DMS153 treated with DMSO at 0.1 percent for 48 hours (cell line): Measurements from ENCODE around the gene CEP128.
A peak's percentile ranks its signal among the peaks of the same experiment; 100 is the strongest.

Experiments used
- DNase-seq: peaks from one replicate; lab custom pipeline; 2025; ENCODE audit not compliant: unreplicated experiment; lab: John Stamatoyannopoulos, UW

Gene CEP128

DNA sequence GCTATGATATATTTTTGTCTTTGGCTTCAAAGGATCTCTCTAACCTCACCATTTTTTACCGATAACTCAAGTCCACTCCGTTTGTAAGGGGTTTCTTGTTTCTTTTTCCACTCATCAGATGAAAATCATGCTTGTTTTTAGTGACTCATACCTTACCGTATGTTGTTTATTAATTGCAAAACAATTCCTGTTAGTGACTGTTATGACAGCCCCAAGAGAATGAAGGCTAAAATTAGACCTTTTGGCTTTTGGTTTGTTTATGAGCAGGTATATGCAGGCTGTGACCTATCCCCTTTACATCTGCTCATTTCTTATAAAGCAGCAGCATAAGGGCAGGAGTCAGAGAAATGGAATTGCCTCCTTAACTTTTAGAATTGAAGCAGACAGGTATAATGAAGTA, 319.8 kb downstream of the CEP128 start:
- DNase-seq = no peak

DNA sequence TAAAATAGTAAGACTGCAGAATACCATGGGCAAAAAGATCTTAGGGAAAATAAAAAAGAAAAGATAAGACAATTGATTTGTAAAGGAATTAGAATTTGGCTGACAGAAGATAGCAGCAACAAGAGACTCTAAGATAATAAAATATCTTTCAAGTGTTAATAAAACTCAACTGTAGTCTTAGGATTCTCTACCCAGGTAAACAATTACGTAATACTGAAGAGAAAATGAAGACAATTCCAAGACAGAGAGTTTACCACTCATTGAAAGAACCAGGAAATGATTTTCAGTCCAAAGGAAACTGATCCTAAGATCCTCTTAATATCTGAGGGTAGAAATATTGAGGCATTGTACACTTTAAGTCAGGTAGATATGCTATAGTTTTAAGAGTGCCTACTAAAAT, 321.1 kb downstream of the CEP128 start:
- DNase-seq = no peak

DNA sequence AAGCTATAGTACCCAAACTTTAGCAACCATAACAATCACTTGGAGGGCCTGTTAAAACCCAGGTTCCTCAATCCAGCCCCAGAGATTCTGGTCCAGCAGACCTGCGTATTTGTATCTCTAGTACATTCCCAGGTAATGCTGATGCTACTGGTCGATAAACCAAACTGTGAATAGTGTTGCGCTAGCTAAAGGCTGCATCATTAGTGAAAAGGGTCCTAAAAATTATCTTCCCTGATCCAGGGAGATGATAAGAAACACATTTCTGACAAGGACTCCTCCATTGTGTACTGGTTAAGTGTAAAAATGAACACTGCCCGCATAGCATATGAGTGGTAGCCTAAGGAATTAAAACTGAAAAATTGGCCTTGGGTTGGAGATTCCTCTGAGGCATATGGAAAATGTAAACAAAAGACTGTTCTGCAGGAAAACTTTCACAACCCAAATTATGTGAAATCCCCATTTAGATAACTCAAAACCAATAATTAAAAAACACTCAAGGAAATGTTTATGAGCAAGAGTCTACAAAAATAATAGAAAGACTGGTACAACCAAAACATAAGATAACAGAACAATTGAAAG, 322.7 kb downstream of the CEP128 start:
- DNase-seq = no peak

DNA sequence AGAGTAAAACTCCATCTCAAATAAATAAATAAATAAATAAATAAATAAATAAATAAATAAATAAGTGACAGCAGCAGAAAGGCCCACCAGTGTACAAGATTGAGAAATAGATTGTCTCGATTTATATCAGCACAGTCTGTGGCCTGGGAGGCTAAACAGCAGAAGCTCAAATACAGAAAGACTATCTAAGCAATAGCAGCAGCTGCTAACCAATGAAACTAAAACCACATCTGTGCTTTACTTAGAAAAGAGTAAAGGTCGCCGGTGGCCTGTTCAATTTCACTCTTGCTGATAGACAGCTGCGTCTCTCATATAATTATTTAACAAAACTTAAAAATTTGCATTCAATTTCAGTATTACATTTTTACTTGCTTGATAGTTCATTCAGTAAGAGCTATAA, 325.7 kb downstream of the CEP128 start:
- DNase-seq = no peak

DNA sequence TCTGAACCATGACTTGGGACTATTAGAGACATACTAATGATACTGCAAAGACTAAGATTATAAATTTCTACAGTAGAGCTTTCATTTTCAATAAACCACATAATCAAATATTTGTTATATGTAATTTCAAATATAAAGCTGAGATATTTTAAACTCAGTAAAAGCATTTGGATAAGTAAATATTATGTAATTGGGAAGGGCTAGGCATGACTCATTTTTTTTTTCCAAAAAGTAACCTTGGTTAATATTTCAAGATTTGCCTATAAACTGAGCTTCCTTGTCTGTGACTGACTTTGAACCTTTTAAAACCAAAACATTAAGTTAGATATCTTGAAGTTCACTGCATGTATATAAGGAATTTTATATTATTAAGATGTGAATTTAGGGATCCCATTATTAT, 332.5 kb downstream of the CEP128 start:
- DNase-seq = no peak

DNA sequence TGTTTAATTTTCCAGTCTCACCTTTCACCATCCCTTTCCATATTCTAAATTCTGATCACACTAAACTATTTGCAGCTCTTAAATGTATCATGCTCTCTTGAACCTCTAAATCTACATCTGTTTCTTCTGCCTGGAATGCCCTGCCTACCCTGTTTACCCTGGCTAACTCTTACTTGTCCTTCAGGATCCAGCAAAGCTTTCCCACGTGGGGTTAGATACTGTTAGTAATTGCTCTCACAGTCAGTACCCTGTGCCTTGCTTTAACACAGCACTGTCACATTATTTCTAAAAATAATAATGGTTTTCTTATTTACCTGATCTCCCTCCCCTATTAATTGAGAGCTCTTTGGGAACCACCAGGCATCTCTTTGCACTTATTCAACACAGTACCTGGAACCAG, 333.0 kb downstream of the CEP128 start:
- no peak for DNase-seq

DNA sequence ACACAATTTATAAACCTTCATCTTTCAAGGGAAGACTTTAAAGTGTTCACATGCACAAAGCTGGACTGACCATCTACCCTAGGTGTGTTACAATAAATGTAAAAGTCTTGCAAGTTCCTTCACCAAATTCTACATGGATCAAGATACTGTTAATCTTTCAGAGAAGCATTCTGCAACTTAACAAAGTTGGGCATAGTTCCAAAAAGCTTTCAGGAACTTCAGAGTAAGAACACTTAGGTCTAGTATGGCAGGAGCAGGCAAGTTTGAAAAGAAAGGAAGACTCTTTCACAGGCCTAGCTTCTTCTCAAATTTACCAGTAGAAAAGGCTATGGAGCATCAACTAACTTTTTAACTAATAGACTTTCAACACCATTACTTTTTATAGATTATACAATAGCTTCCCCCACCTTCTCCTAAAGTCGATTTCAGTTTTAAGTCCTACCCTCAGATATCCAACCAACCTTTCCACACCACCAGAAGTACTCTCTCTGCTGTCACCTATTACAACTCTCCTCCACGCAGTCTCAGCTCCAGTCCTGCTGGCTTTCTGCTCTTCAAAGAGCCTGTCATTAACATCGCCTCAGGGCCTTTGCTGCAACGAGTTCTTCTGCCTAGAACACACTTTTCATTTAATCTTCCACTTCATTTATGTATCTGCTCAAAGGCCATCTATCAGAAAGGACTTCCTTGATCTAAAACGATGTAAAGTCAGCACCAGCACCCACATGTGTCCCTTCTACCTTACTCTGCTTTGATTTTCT, 333.9 kb downstream of the CEP128 start:
- no peak for DNase-seq

DNA sequence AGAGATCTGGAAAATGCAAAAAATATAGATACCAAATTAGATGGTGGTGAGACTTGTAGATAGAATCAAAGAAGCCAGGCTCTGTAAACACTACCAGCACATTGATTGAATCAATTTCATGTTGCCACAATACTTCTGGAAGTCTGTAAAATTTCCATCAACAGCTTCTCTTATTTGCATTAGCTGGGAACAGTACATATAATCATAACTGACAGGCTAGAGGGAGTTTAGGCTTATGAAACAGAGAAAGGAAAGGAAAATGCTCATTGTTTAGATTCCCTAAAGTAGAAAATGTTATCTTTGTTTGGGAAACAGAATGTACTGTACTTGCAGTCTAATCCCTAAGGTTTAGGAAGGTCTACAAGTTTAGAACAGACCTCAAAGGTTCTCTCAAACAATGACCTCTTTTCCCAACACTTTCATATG, 335.2 kb downstream of the CEP128 start:
- DNase-seq = no peak

DNA sequence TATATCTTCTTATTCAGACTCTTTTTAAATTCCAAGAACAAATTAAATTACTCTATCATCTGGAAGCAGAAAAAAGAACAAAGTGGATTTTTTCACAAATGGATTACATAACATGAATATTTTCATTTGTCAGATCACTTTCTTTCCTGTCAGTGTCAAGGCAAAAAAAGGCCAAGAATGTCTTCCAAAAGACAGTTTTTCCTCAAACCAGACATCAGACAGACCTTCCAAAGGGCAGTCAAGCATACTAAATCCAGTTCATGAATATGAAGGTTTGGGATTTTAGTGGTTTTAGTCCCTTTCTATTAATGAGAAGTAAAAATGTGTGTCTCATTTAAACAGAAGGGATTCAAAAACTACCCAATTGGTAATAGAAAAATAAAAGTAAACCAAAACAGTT, 336.0 kb downstream of the CEP128 start:
- DNase-seq = no peak

DNA sequence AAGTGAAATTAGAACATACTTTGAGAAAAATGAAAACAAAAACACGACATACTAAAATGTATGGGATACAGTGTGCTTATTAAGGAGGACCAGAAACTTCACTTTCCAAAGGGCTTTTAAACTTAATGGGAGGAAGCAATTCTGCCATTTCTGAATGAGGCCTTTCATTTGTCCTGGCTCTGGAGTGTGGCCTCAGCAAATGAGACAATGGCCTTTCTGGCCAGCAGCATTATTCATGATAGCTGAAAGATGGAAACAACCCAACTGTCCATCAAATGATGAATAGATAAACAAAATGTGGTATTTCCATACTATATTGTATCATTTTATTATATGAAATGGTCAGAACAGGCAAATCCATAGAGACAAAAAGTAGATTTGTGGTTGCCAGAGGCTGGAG, 338.6 kb downstream of the CEP128 start:
- no peak for DNase-seq

DNA sequence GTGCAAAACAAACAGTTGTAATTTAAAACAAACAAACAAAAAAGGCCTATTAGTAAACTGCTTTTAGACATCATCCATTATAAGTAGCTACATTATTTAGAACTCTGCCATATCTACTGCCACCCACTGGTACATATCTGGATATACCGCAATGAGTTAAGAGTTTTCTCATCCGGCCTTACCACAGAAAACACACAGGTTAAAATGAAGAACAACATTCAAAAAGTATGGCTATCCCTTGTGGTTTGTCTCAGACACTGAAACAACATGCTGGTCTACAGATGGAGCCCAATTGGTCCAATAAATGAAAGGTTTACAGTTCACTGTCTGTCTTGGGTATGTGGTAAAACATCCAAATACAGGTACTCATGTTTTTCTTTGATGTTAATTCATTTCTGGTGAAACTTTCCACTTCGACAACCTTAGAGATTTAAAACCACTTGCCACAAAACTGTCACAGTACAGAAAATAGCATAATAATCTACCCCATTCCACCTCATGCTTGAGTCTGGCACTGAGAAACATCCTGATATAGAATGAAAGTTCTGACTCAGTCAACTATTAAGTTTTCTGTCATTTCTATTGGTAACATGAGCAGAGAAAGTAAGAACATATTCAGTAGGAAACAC, 354.3 kb downstream of the CEP128 start:
- peak; percentile 35 for DNase-seq

DNA sequence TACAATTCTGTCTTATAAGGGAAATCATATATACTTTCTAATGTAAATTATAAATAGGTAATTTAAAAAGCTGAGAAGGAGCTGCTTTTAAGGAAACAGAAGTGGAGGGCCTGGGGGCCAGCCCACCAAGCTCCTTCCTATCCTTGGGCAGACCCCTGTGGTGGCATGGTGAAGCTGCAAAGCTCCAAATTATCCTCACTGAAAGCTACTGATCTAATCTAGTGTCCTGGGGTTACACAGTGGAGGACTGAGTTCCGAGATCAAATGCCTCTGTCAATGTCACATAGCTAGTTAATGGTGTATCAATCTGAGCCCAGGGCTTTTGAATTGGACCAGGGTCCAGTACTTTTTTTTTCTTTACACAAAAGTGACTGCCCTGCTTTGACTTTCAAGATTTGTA, 355.4 kb downstream of the CEP128 start:
- DNase-seq = no peak

DNA sequence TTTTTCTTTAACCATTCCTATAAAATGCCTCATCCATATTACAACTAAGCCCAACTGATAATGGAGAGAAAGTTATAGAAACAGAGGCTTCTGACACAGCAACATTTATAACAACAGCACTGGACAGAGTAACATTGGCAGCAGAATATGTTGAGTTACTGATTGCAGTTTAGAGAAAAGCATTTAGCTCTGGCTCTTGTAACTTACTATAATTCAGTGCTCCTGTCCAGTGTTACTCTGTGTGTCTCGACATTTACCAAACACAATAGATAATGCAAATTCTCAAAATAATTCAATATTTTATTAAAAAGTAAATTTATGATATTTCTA, 356.1 kb downstream of the CEP128 start:
- no peak for DNase-seq

DNA sequence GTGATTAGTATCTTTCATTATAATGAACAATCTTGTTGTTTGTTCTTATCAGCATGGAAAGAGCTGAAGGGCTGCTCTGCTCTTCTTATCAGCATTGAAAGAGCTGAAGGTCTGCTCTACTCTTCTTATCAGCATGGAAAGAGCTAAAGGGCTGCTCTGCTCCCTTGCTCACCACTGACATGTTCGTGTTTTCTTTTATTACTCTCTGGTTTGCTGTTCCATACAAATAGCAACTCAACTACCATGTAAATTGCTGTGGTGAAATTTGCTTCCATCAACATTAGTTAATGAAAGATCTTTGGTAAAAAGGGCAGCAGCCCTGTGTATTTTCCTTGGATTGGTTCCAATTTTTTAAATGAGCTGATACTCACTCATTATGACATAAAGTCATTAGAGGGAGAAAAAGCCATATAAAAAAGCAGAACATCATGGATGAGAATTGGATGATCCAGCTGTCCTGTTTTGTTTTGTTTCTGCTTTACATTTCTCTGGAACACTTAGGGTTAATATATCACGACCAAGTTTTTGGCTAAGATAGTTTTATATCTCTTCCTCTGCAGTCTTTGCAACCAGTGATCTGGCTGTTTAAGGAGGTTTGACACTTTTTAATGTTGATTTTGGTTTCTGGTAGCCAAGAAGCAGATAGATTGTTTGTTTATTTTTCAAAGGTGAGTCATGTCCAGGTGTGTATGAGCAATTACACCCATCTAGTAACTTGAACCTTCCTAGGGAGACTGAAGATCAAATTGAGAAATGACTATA, 356.6 kb downstream of the CEP128 start:
- no peak for DNase-seq

DNA sequence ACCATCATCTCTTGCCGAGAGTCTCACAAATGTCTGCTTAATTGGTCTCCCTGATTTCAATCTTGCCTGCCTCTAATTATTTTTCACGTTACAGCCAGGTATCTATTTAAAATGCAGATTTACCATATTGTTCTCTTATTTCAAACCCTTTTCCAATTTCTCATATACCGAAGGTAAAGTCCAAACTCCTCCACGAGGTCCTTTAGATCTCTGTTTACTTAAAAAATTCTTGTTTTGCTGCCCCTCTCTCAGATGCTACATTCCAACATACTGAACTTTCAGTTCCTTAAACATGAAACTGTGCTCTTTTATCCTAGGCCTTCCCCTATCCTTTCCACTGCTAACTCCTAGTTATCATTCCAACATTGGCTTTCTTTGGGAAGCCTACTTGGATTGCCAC, 363.9 kb downstream of the CEP128 start:
- no peak for DNase-seq

DNA sequence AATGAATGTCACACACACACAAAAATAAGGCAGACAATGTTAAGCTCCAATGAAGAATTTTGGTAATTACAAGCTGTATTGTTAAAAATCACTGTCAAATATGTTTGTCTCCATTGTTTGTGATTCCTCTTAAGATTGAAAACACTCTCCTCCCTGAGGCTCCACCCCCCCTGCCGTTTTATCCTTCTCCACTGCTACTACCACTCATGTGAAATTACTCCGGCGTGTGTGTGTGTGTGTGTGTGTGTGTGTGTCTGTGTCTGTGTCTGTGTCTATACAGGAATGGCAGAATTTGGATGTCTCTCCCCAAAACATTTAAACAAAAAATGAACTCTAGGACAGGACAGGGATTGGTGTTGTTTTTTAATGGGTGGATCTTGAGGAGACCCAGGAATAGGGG, 365.1 kb downstream of the CEP128 start:
- DNase-seq = no peak

DNA sequence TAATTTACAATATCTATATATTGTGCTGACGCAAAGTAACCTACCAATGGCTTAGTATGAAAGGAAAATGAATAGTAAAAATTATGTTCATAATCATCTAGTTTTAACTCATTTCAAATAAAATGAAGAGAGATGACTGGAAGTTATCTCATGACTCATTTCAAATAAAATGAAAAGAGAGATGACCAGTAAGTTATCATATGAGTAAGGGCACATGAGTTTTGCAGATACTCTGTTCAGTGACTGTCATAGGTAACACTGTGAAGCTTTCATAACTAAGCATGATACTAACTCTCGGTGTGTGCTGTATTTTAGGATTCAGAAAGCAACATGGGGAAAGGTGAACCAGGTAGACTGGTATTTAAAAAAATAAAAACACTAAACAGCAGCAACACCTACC, 365.8 kb downstream of the CEP128 start:
- DNase-seq = no peak

DNA sequence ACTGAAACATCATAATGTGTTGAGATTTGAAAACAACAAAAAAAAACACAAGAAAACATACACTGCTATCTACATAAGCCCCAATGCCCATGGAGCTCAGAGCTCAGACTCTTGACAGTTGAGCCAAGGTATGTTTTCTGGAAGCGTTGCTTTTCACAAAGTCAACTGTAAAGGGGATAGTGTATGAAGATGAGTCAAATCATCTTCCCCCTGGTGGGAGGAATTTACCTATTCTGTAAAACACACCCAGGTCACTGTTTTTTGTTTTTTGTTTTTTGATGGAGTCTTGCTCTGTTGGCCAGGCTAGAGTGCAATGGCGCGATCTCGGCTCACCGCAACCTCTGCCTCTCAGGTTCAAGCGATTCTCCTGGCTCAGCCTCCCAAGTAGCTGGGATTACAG, 368.9 kb downstream of the CEP128 start:
- DNase-seq = no peak

DNA sequence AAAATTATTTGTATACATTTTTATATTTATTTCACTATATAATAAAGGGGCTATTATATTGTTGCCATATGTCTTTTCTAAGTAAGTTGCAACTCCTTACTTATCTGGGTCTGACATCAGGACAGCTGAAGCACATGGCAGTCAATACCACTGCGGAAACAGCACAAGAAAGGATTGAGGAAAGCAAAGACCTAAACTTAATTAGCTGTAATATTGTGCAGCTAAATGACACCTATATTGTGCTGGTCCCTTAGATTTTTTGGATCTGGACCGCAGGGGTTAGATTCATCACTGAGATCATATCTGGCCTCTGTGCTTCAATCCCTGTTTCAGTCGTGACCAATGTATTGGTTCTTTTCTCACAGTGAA, 370.6 kb downstream of the CEP128 start:
- no peak for DNase-seq

DNA sequence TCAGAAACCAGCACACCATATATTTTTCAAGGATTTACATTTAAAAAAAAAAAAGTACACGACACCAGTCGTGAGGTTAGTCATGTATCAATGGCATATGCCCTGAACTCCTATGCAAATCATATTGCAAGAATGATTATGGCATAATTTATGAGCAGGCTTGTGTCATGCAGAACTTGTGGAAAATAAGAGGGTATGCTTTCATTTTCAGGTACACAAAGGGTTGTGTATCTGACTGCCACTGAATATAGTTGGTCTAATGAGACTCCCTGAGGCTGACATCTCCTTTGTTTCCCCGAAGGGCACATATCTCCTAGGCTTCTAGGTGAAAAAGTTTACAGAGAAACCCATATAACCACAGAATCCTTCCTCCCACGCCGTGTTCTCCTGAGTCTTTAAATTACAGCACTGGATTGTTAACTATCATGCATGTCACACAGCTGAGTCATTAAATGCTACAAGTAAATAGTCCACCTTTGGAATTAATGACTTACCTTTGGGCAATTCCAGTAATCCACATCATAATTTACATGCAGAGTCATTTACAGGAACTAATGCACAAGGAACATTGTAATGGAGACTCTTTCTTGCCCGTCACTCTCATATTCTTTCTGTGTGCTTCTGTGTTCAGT, 373.5 kb downstream of the CEP128 start:
- DNase-seq = no peak

DNA sequence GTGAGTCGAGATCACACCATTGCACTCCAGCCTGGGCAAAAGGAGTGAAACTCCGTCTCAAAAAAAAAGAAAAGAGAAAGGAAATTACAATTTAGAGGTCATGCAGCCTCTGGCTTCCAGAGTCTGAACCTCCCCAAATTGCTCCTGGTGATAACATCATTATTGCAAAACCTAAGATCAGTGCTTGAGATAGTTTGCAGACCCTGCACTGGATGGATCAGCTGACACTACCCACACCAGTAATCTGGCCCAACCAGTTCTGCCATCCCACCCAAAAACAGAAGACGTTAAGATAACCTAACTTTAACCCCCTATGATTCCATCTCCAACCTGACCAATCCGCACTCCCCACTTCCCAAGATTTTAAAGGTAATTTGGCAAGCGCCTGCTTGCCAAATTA, 376.5 kb downstream of the CEP128 start:
- DNase-seq = no peak

DNA sequence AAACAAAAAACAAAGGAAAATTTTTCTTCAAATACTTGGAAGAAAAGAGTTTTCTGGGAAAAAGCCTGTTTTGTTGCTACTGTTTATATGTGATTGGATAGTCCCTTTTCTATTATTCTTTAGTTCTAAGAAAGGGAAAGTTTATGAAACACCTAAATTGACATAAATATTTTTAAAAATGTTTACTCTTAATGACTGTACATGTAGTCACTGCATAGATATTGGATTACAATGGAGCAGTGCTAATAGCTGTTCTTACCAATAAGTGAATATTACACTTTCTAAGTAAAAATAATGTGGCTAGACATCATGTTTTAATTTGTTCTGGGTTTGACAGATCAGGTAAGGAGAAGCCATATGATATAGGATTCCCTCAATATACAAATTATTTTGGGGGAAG, 377.5 kb downstream of the CEP128 start:
- no peak for DNase-seq
